IMR-90 (cell line): Measurements from ENCODE around the gene COL5A2. TPM values are rescaled to one million over a fixed set of nuclear protein-coding genes. Genes with fewer than 3 reads are reported as not detected.
A peak's percentile ranks its signal among the peaks of the same experiment; 100 is the strongest.

ENCODE experiments used
- ATAC-seq: fragments of 200-7000 bp; cut with Tn5 transposase; 2 replicates; pipeline ENCODE4 v1.9.1; 2020; ENCODE audit warnings: low read depth, mild to moderate bottlenecking, moderate library complexity
- BruUV-seq: library from RNA; stranded (reverse); fragments of 400-500 nt; replicated peaks from 2 replicates; lab custom pipeline; 2021; lab: Mats Ljungman, UMichigan
- CTCF ChIA-PET: fragments of 300-600 bp; formaldehyde crosslinking; extraction: SDS; loops from one replicate; lab custom pipeline; 2021; ENCODE audit warnings: antibody characterized with exemption; lab: Yijun Ruan, JAX
- POLR2A ChIA-PET: fragments of 300-600 bp; sonication (Branson Sonifier 250); formaldehyde crosslinking; loops from one replicate; lab custom pipeline; 2022; ENCODE audit warnings: antibody characterized with exemption; ENCODE audit not compliant: unreplicated experiment; lab: Charles Lee
- DNase-seq: peaks from one replicate; pipeline ENCODE4 v3.0.0; 2013
- H2AFZ ChIP-seq: replicated peaks from 2 replicates; pipeline ENCODE3; 2013; ENCODE audit warnings: low read length, mild to moderate bottlenecking; ENCODE audit not compliant: poor library complexity
- H2AK5ac ChIP-seq: 2 replicates; pipeline ENCODE4 v1.6.1; 2013; ENCODE audit warnings: low read depth, low read length, inconsistent platforms
- H2AK9ac ChIP-seq: replicated peaks from 2 replicates; pipeline ENCODE3; 2013; ENCODE audit warnings: mild to moderate bottlenecking, low read depth, low read length, moderate library complexity; ENCODE audit not compliant: poor library complexity
- H2BK120ac ChIP-seq: 2 replicates; pipeline ENCODE4 v1.6.1; 2013; ENCODE audit warnings: low read depth, low read length, inconsistent platforms
- H2BK15ac ChIP-seq: 3 replicates; pipeline ENCODE4 v1.6.1; 2013; ENCODE audit warnings: low read depth, low read length, inconsistent platforms
- H2BK20ac ChIP-seq: 2 replicates; pipeline ENCODE4 v1.6.1; 2013; ENCODE audit warnings: low read depth, mild to moderate bottlenecking, inconsistent platforms, low read length, moderate library complexity
- H2BK5ac ChIP-seq: 2 replicates; pipeline ENCODE4 v1.6.1; 2013; ENCODE audit warnings: mild to moderate bottlenecking, low read depth, low read length, inconsistent platforms; ENCODE audit not compliant: poor library complexity, severe bottlenecking
- H3K14ac ChIP-seq: replicated peaks from 2 replicates; pipeline ENCODE4 v1.6.1; 2013; ENCODE audit warnings: low read depth, low read length, inconsistent platforms
- H3K18ac ChIP-seq: 2 replicates; pipeline ENCODE4 v1.6.1; 2013; ENCODE audit warnings: low read depth, low read length, control low read depth
- H3K23ac ChIP-seq: 2 replicates; pipeline ENCODE4 v1.6.1; 2013; ENCODE audit warnings: low read depth, low read length, inconsistent platforms
- H3K27ac ChIP-seq: 2 replicates; pipeline ENCODE4 v1.5.1; 2013; ENCODE audit warnings: mild to moderate bottlenecking, control low read depth, low read length; ENCODE audit not compliant: insufficient read depth
- H3K27me3 ChIP-seq: 2 replicates; pipeline ENCODE4 v1.6.1; 2013; ENCODE audit warnings: low read length; ENCODE audit not compliant: control insufficient read depth, insufficient read depth
- H3K36me3 ChIP-seq: 2 replicates; pipeline ENCODE4 v1.6.1; 2013; ENCODE audit warnings: low read length, mixed read lengths; ENCODE audit not compliant: control insufficient read depth, insufficient read depth
- H3K4ac ChIP-seq: 2 replicates; pipeline ENCODE4 v1.6.1; 2013; ENCODE audit warnings: low read depth, low read length, inconsistent platforms
- H3K4me1 ChIP-seq: 2 replicates; pipeline ENCODE4 v1.6.1; 2013; ENCODE audit warnings: low read length, mixed read lengths; ENCODE audit not compliant: control insufficient read depth, insufficient read depth
- H3K4me2 ChIP-seq: 2 replicates; pipeline ENCODE4 v1.6.1; 2013; ENCODE audit warnings: low read depth, mild to moderate bottlenecking, control low read depth, low read length, moderate library complexity
- H3K4me3 ChIP-seq: 2 replicates; pipeline ENCODE4 v1.5.1; 2013; ENCODE audit warnings: low read depth, mild to moderate bottlenecking, control low read depth, low read length, moderate library complexity; ENCODE audit not compliant: insufficient read depth
- H3K56ac ChIP-seq: 2 replicates; pipeline ENCODE4 v1.6.1; 2013; ENCODE audit warnings: low read length, inconsistent platforms; ENCODE audit not compliant: insufficient read depth; ENCODE audit errors: extremely low read depth
- H3K79me1 ChIP-seq, 2 experiments: 2 replicates each; pipeline ENCODE4 v1.6.1; 2013; ENCODE audit warnings: low read length in 2 of 2, inconsistent platforms in 1 of 2, low read depth in 1 of 2
- H3K9ac ChIP-seq: 2 replicates; pipeline ENCODE4 v1.6.1; 2013; ENCODE audit warnings: low read depth, low read length, control low read depth
- H3K9me1 ChIP-seq: 2 replicates; pipeline ENCODE4 v1.6.1; 2013; ENCODE audit warnings: low read length, inconsistent platforms; ENCODE audit not compliant: insufficient read depth
- H3K9me3 ChIP-seq: 2 replicates; pipeline ENCODE4 v1.6.1; 2013; ENCODE audit warnings: low read length; ENCODE audit not compliant: control insufficient read depth, insufficient read depth
- H4K20me1 ChIP-seq: 2 replicates; pipeline ENCODE4 v1.6.1; 2013; ENCODE audit warnings: low read length, inconsistent platforms; ENCODE audit not compliant: insufficient read depth
- H4K5ac ChIP-seq: 2 replicates; pipeline ENCODE4 v1.6.1; 2013; ENCODE audit warnings: mild to moderate bottlenecking, low read depth, low read length, control low read depth
- H4K8ac ChIP-seq, 2 experiments: 2 replicates each; pipeline ENCODE4 v1.6.1; 2013; ENCODE audit warnings: low read depth in 2 of 2, low read length in 2 of 2, control low read depth in 1 of 2, inconsistent platforms in 1 of 2
- H4K91ac ChIP-seq: 2 replicates; pipeline ENCODE4 v1.6.1; 2013; ENCODE audit warnings: low read depth, low read length, inconsistent platforms; ENCODE audit not compliant: insufficient read depth
- BHLHE40 ChIP-seq: fragments of 150-350 bp; IDR thresholded peaks from 2 replicates; pipeline ENCODE4 v1.6.1; 2016; ENCODE audit warnings: mild to moderate bottlenecking, low read depth, low read length
- CTCF ChIP-seq: conservative IDR thresholded peaks from 2 replicates; pipeline ENCODE4 v1.5.1; 2012; ENCODE audit warnings: mild to moderate bottlenecking, low read depth, low read length, improper control_type of control experiment
- FOS ChIP-seq: fragments of 150-350 bp; IDR thresholded peaks from 2 replicates; pipeline ENCODE4 v1.6.1; 2016; ENCODE audit warnings: low read depth, low read length
- MAZ ChIP-seq: IDR thresholded peaks from 2 replicates; pipeline ENCODE4 v1.6.1; 2012; ENCODE audit warnings: low read depth, mild to moderate bottlenecking, low read length, improper control_type of control experiment, moderate library complexity, borderline replicate concordance
- MXI1 ChIP-seq: IDR thresholded peaks from 2 replicates; pipeline ENCODE4 v1.6.1; 2012; ENCODE audit warnings: low read depth, mild to moderate bottlenecking, low read length, moderate library complexity, borderline replicate concordance
- POLR2A ChIP-seq: IDR thresholded peaks from 2 replicates; pipeline ENCODE4 v1.6.1; 2012; ENCODE audit warnings: mild to moderate bottlenecking, low read depth, low read length
- RAD21 ChIP-seq: IDR thresholded peaks from 2 replicates; pipeline ENCODE4 v1.6.1; 2012; ENCODE audit warnings: low read length, improper control_type of control experiment
- RFX5 ChIP-seq: IDR thresholded peaks from 2 replicates; pipeline ENCODE4 v1.8.0; 2012; ENCODE audit warnings: low read depth, mild to moderate bottlenecking, low read length, moderate library complexity
- SMC3 ChIP-seq: fragments of 150-350 bp; IDR thresholded peaks from 2 replicates; pipeline ENCODE4 v1.6.1; 2016; ENCODE audit warnings: low read depth, mild to moderate bottlenecking, antibody characterized with exemption, low read length, moderate library complexity
- WGBS, 2 experiments: methylation state at CpG; one replicate each; pipeline versions ENCODE4 v1.1.5 to v1.1.7; 2013; ENCODE audit warnings: missing lambda C conversion rate in 2 of 2; ENCODE audit not compliant: insufficient read length in 1 of 2; ENCODE audit errors: extremely low coverage in 2 of 2; 5-methylcytosine and 5-hydroxymethylcytosine counted together
- dilution Hi-C: fragments of 300-500 bp; cut with HindIII; formaldehyde crosslinking; loops from one replicate; pipeline ENCODE4 v1.14.3; 2018; ENCODE audit warnings: low sequenced_read_pairs; ENCODE audit not compliant: unreplicated experiment
- in situ Hi-C: fragments of 300-500 bp; cut with MboI; formaldehyde crosslinking; loops from 3 replicates; pipeline ENCODE4 v1.14.3; 2019; ENCODE audit warnings: low sequenced_read_pairs, inconsistent platforms, mixed read lengths
- intact Hi-C: fragments of 100-400 bp; cut with micrococcal nuclease; formaldehyde crosslinking; loops from 2 replicates; pipeline ENCODE4 v1.10.0; 2022
- polyA plus RNA-seq, 3 experiments: library from polyadenylated mRNA; depleted of rRNA; stranded (reverse); fragments of >200 nt; gene quantifications; 2 replicates each; pipeline ENCODE4 v1.2.3, GENCODE V29; 2012; ENCODE audit warnings: low replicate concordance in 1 of 3
- total RNA-seq: library from RNA; depleted of rRNA; stranded (reverse); fragments of >200 nt; gene quantifications from 2 replicates; pipeline ENCODE4 v1.2.3, GENCODE V29; 2012

The COL5A2 gene
- total and polyA plus RNA-seq, 2 of the 4 experiments (the other 2 are of a cell fraction), result 181 to 257 TPM

- Histone ChIP-seq H2BK15ac (no peak overlapping the region), H2BK20ac (no peak overlapping the region), H3K9me1 (no peaks in the 10 kb centered on the region), H3K14ac (no peak overlapping the region), H3K56ac (no peak overlapping the region; the same call in 1 of the 2 replicates), H3K36me3 (no peaks in the 10 kb centered on the region; the same call in 1 of the 2 replicates), H4K20me1 (peaks cover 24% of the 10 kb centered on the region; the same call in 1 of the 2 replicates), H3K9ac (peak overlapping the region; percentile 97), H3K27me3 (no peaks in the 10 kb centered on the region), H4K5ac (no peak overlapping the region; the same call in 1 of the 2 replicates), H4K91ac (no peak overlapping the region), H3K4me2 (peak overlapping the region; percentile 100), H2BK120ac (no peak overlapping the region), H2AK9ac (no peak overlapping the region), H2AFZ (no peak overlapping the region), H3K4me3 (peak overlapping the region; percentile 96), H3K27ac (peak overlapping the region; percentile 87; the same call in 1 of the 2 replicates), H4K8ac (no peak overlapping the region; a peak in 1 of 4 replicates), H3K4ac (no peak overlapping the region), H3K23ac (no peak overlapping the region; the same call in 1 of the 2 replicates), H3K4me1 (peaks cover 4% of the 10 kb centered on the region; the same call in 1 of the 2 replicates), H3K18ac (peak overlapping the region; percentile 96; the same call in 1 of the 2 replicates), H3K9me3 (no peaks in the 10 kb centered on the region), H2BK5ac (peak overlapping the region; percentile 95), H2AK5ac (no peak overlapping the region), H3K79me1 (peaks cover 5 to 16% of the 10 kb centered on the region in 2 experiments; a peak in 2 of 4 replicates)
- in situ Hi-C loops, result loop anchor here (10.0 kb wide), 1 partner anchor 107 kb away; no protein-coding TSS in a partner anchor
- TF ChIP-seq SMC3 (peak; percentile 32; the same call in 1 of the 2 replicates), MAZ (no peak), CTCF (peak; percentile 49), MXI1 (no peak), RAD21 (peak; percentile 20; the same call in 1 of the 2 replicates), POLR2A (no peak), BHLHE40 (no peak), RFX5 (no peak), FOS (no peak)
- no TSS peak for BruUV-seq
- WGBS, 2 experiments, result no CpG with 5 or more reads among the region's 2 CpGs
- ChIA-PET CTCF (interaction anchor here (1.1 to 1.7 kb wide), 5 partner anchors 13 to 108 kb away, joined by 3 to 7 read pairs (median 4); no protein-coding TSS in a partner anchor), POLR2A (interaction anchor here (1.1 to 3.3 kb wide), 4 partner anchors 9 to 108 kb away, joined by 4 to 31 read pairs (median 6); no protein-coding TSS in a partner anchor)
- intact Hi-C loops, result loop anchor here (1.0 to 10.0 kb wide), 5 partner anchors 61 to 653 kb away; no protein-coding TSS in a partner anchor
- DNase-seq (peak; percentile 51), ATAC-seq (no peak)
- dilution Hi-C loops, result no loop called here
Observed at GRCh38 chr2:189178054-189178453, 1.5 kb downstream of the COL5A2 start.
